Body of pancreas (tissue), 4 donors: ENCODE results near the gene TARP.
"Not testable (repeated sequence)": the region's sequence is repeated elsewhere in the genome, so short reads cannot be mapped to it uniquely, and the experiment has no call there.

ENCODE experiments used
- POLR2A ChIP-seq, 3 donors: fragments of 450-650 bp; IDR thresholded peaks; one replicate each; pipeline ENCODE4 v1.6.1; 2016; ENCODE audit warnings: antibody characterized with exemption in 3 of 3, mild to moderate bottlenecking in 2 of 3
- TF ChIP-seq, protein P1 (sequence below), 7 experiments: fragments of 450-650 bp in 4 of 7; fragments of 200-600 bp in 3 of 7; sonication (generic) in 3 of 7; IDR thresholded peaks; one replicate each; pipeline ENCODE4 v1.5.1; 2016 to 2019; ENCODE audit warnings: antibody characterized with exemption in 7 of 7

DNA sequence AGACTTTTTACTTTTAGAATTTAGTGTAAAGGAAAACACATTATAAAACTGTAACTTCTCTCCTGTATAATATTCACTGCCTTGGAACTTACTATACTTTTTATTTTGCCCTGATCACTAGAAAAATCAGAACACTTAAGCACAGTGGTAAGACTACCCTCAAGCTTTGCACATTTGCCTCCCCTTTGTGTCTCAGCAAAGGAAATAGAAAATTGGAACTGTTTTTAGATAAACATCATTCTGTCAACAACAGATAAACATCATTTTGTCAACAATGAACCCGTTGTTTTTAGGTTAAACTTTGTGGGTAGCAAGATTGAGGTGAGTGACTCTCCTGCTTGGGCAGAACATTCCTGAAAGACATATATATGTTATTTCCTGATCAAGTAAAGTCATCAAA lies 8.8 kb downstream of the TARP start:
- TF ChIP-seq, protein P1, sequence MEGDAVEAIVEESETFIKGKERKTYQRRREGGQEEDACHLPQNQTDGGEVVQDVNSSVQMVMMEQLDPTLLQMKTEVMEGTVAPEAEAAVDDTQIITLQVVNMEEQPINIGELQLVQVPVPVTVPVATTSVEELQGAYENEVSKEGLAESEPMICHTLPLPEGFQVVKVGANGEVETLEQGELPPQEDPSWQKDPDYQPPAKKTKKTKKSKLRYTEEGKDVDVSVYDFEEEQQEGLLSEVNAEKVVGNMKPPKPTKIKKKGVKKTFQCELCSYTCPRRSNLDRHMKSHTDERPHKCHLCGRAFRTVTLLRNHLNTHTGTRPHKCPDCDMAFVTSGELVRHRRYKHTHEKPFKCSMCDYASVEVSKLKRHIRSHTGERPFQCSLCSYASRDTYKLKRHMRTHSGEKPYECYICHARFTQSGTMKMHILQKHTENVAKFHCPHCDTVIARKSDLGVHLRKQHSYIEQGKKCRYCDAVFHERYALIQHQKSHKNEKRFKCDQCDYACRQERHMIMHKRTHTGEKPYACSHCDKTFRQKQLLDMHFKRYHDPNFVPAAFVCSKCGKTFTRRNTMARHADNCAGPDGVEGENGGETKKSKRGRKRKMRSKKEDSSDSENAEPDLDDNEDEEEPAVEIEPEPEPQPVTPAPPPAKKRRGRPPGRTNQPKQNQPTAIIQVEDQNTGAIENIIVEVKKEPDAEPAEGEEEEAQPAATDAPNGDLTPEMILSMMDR (IDR thresholded peaks at IDR 0.05) = not testable (repeated sequence)
- not testable (repeated sequence) for TF ChIP-seq POLR2A (IDR thresholded peaks at IDR 0.05)
